ENCODE results near the gene LZTS3.
"Not testable (repeated sequence)": the region's sequence is repeated elsewhere in the genome, so short reads cannot be mapped to it uniquely, and the experiment has no call there.

The LZTS3 gene

GRCh38 chr20:3134151-3134550 lies 39.2 kb downstream of the LZTS3 start:
- DNase-seq (ENCODE audit: low spot score): no peak

- DNase-seq (ENCODE audit: low spot score): no peak
Measured at GRCh38 chr20:3133155-3133554, 40.2 kb downstream of the LZTS3 start.

GRCh38 chr20:3130051-3130600 lies 43.2 kb downstream of the LZTS3 start:
- no peak for DNase-seq (ENCODE audit: low spot score)

- no peak for DNase-seq (ENCODE audit: low spot score)
Measured at GRCh38 chr20:3129094-3129493, 44.3 kb downstream of the LZTS3 start.

- DNase-seq (ENCODE audit: low spot score): no peak
Measured at GRCh38 chr20:3128275-3128984, 44.9 kb downstream of the LZTS3 start.

GRCh38 chr20:3126527-3126859 lies 46.9 kb downstream of the LZTS3 start:
- no peak for DNase-seq (ENCODE audit: low spot score)

- not testable (repeated sequence) for DNase-seq (ENCODE audit: low spot score)
Measured at GRCh38 chr20:3125776-3126526, 47.4 kb downstream of the LZTS3 start.

- DNase-seq (ENCODE audit: low spot score): not testable (repeated sequence)
Measured at GRCh38 chr20:3124773-3125560, 48.4 kb downstream of the LZTS3 start.

GRCh38 chr20:3124163-3124562 lies 49.2 kb downstream of the LZTS3 start:
- DNase-seq (ENCODE audit: low spot score): not testable (repeated sequence)

- DNase-seq (ENCODE audit: low spot score): no peak
Measured at GRCh38 chr20:3123542-3123941, 49.8 kb downstream of the LZTS3 start.

GRCh38 chr20:3121955-3122610 lies 51.3 kb downstream of the LZTS3 start:
- no peak for DNase-seq (ENCODE audit: low spot score)

- no peak for DNase-seq (ENCODE audit: low spot score)
Measured at GRCh38 chr20:3121271-3121911, 52.0 kb downstream of the LZTS3 start.

GRCh38 chr20:3119044-3119443 lies 54.3 kb downstream of the LZTS3 start:
- no peak for DNase-seq (ENCODE audit: low spot score)

- DNase-seq (ENCODE audit: low spot score): peak; percentile 35
Measured at GRCh38 chr20:3117839-3118379, 55.4 kb downstream of the LZTS3 start.

- DNase-seq (ENCODE audit: low spot score): no peak
Measured at GRCh38 chr20:3116341-3116740, 57.0 kb downstream of the LZTS3 start.

GRCh38 chr20:3115190-3116107 lies 57.9 kb downstream of the LZTS3 start:
- DNase-seq (ENCODE audit: low spot score): peak; percentile 57
